Measurements from ENCODE around the gene FBXO31.

DNA sequence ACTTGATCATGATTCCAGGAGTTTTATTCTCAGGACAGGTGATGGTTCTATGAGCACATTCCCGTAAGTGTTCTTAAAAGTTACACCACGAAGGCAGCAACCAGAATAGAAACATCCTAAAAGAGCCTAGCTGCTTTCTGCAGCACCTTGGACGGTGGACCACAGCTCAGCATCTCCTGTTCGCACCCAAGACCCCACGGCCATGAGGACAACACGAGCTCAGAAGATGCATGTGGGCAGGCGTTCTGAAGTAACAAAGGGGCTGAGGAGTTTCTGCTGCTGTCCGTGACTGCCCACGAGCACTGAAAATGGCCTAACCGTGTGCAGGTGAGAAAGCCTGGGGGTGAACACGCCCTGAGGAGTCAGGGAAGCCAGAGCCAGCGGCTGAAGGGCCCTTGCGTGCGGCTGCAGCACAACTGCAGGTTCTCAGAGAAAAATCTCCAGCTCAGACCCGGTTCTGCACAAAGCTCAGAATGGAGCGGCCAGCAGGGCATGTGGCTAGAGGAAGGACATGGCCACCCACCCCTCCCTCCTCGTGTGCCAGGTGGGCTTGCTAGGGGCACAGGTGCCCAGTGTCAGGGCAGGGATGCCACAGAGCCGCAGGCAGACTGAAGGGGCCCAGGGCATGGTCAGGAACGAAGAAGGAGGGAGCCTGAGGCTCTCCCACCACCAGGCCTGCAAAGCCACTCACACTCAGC is 55.6 kb downstream of the FBXO31 start:
- TF ChIP-seq, protein P1, sequence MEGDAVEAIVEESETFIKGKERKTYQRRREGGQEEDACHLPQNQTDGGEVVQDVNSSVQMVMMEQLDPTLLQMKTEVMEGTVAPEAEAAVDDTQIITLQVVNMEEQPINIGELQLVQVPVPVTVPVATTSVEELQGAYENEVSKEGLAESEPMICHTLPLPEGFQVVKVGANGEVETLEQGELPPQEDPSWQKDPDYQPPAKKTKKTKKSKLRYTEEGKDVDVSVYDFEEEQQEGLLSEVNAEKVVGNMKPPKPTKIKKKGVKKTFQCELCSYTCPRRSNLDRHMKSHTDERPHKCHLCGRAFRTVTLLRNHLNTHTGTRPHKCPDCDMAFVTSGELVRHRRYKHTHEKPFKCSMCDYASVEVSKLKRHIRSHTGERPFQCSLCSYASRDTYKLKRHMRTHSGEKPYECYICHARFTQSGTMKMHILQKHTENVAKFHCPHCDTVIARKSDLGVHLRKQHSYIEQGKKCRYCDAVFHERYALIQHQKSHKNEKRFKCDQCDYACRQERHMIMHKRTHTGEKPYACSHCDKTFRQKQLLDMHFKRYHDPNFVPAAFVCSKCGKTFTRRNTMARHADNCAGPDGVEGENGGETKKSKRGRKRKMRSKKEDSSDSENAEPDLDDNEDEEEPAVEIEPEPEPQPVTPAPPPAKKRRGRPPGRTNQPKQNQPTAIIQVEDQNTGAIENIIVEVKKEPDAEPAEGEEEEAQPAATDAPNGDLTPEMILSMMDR (IDR thresholded peaks at IDR 0.05), result no peak
- TF ChIP-seq POLR2A (IDR thresholded peaks at IDR 0.05) (no peak), POLR2AphosphoS5 (IDR thresholded peaks at IDR 0.05) (no peak), EP300 (IDR thresholded peaks at IDR 0.05) (no peak)
